PC-9 (cell line): ENCODE measurements around the gene OAF. TPM values are rescaled to one million over a fixed set of nuclear protein-coding genes. Genes with fewer than 3 reads are reported as not detected.

Source experiments
- BruUV-seq: library from RNA; stranded (reverse); fragments of 400-500 nt; replicated peaks from 2 replicates; lab custom pipeline; 2021; lab: Mats Ljungman, UMichigan
- CTCF ChIA-PET: fragments of 300-600 bp; sonication (Branson Sonifier 250); formaldehyde crosslinking; loops from one replicate; lab custom pipeline; 2022; ENCODE audit warnings: antibody characterized with exemption; lab: Charles Lee
- POLR2A ChIA-PET: fragments of 300-600 bp; sonication (Branson Sonifier 250); formaldehyde crosslinking; loops from one replicate; lab custom pipeline; 2022; ENCODE audit warnings: antibody characterized with exemption; ENCODE audit not compliant: unreplicated experiment; lab: Charles Lee
- DNase-seq, 2 experiments: peaks; one replicate each; pipeline versions ENCODE4 v3.0.0 to v3.0.0-alpha.2; 2015 to 2022; ENCODE audit warnings: mixed read lengths in 1 of 2
- H2AFZ ChIP-seq: fragments of 200-600 bp; sonication (generic); 2 replicates; pipeline ENCODE4 v1.8.1; 2017; ENCODE audit warnings: antibody characterized with exemption
- H3F3A ChIP-seq: fragments of 200-600 bp; sonication (generic); 2 replicates; pipeline ENCODE4 v1.8.1; 2017; ENCODE audit warnings: antibody characterized with exemption, mild to moderate bottlenecking, low read depth; ENCODE audit not compliant: insufficient read depth
- H3K27ac ChIP-seq: fragments of 200-600 bp; sonication (generic); 2 replicates; pipeline ENCODE4 v1.6.1; 2016; ENCODE audit warnings: mixed run types
- H3K27me3 ChIP-seq: fragments of 200-600 bp; sonication (generic); 2 replicates; pipeline ENCODE4 v1.6.1; 2016; ENCODE audit warnings: low read depth, mixed run types; ENCODE audit not compliant: insufficient read depth
- H3K36me3 ChIP-seq: fragments of 200-600 bp; sonication (generic); 2 replicates; pipeline ENCODE4 v1.6.1; 2016; ENCODE audit warnings: low read depth, mixed run types
- H3K4me1 ChIP-seq: fragments of 200-600 bp; sonication (generic); replicated peaks from 2 replicates; pipeline ENCODE4 v1.6.1; 2016; ENCODE audit warnings: mixed run types; ENCODE audit not compliant: insufficient read depth
- H3K4me2 ChIP-seq: fragments of 200-600 bp; sonication (generic); 2 replicates; pipeline ENCODE4 v1.6.1; 2017; ENCODE audit warnings: mixed run types
- H3K4me3 ChIP-seq: fragments of 200-600 bp; sonication (generic); 2 replicates; pipeline ENCODE4 v1.6.1; 2016; ENCODE audit warnings: mixed run types
- H3K79me2 ChIP-seq: fragments of 200-600 bp; sonication (generic); 2 replicates; pipeline ENCODE4 v1.6.1; 2017; ENCODE audit warnings: low read depth, mixed run types
- H3K9me2 ChIP-seq: fragments of 200-600 bp; sonication (generic); 2 replicates; pipeline ENCODE4 v1.8.1; 2017; ENCODE audit warnings: mild to moderate bottlenecking; ENCODE audit not compliant: insufficient read depth
- H3K9me3 ChIP-seq: fragments of 200-600 bp; sonication (generic); 2 replicates; pipeline ENCODE4 v1.8.1; 2016; ENCODE audit warnings: low read depth; ENCODE audit not compliant: insufficient read depth
- H4K20me1 ChIP-seq: fragments of 200-600 bp; sonication (generic); 2 replicates; pipeline ENCODE4 v1.8.1; 2017; ENCODE audit not compliant: insufficient read depth
- CTCF ChIP-seq: fragments of 200-600 bp; sonication (generic); conservative IDR thresholded peaks from 2 replicates; pipeline ENCODE4 v1.6.1; 2017; ENCODE audit warnings: mixed run types, antibody characterized with exemption, mild to moderate bottlenecking, moderate library complexity
- EZH2 ChIP-seq: fragments of 200-600 bp; sonication (generic); IDR thresholded peaks from 2 replicates; pipeline ENCODE4 v1.8.0; 2017; ENCODE audit warnings: antibody characterized with exemption, low read depth
- intact Hi-C: fragments of 100-400 bp; cut with micrococcal nuclease; formaldehyde crosslinking; loops from one replicate; pipeline ENCODE4 v1.10.0; 2022; ENCODE audit not compliant: unreplicated experiment
- total RNA-seq: library from RNA; stranded (reverse); gene quantifications from 2 replicates; pipeline ENCODE4 v1.2.3, GENCODE V29; 2021

The OAF gene
- total RNA-seq, 1 experiment from 2014 or later: 45.6 TPM

GRCh38 chr11:120197977-120198376 is 12.9 kb upstream of the OAF start:
- no peak overlapping the region for H3K4me3 ChIP-seq
- no peak overlapping the region for H3K27ac ChIP-seq
- H3K9me2 ChIP-seq: no peaks in the 10 kb centered on the region
- no peak overlapping the region for H3K4me2 ChIP-seq
- H3K36me3 ChIP-seq: no peaks in the 10 kb centered on the region
- H3K27me3 ChIP-seq: peaks cover 7% of the 10 kb centered on the region; the same call in 1 of the 2 replicates
- DNase-seq: no peak
- H4K20me1 ChIP-seq: no peaks in the 10 kb centered on the region
- ChIA-PET POLR2A (no interaction called here), CTCF (no interaction called here)
- H3K9me3 ChIP-seq: no peaks in the 10 kb centered on the region
- BruUV-seq: no TSS peak
- no peak overlapping the region for H2AFZ ChIP-seq
- intact Hi-C loops: no loop called here
- no peaks in the 10 kb centered on the region for H3F3A ChIP-seq
- no peaks in the 10 kb centered on the region for H3K79me2 ChIP-seq
- TF ChIP-seq EZH2: no peak
- TF ChIP-seq CTCF: no peak
- no peaks in the 10 kb centered on the region for H3K4me1 ChIP-seq

- Histone ChIP-seq H4K20me1 (no peaks in the 10 kb centered on the region), H3K79me2 (no peaks in the 10 kb centered on the region), H3K9me3 (no peaks in the 10 kb centered on the region), H3K4me3 (no peak overlapping the region), H2AFZ (no peak overlapping the region), H3F3A (no peaks in the 10 kb centered on the region), H3K27ac (no peak overlapping the region), H3K4me1 (no peaks in the 10 kb centered on the region), H3K4me2 (no peak overlapping the region), H3K27me3 (peaks cover 7% of the 10 kb centered on the region; the same call in 1 of the 2 replicates), H3K9me2 (no peaks in the 10 kb centered on the region), H3K36me3 (no peaks in the 10 kb centered on the region)
- ChIA-PET POLR2A (no interaction called here), CTCF (no interaction called here)
- no TSS peak for BruUV-seq
- TF ChIP-seq EZH2: no peak
- no peak for TF ChIP-seq CTCF
- DNase-seq: no peak
- intact Hi-C loops: no loop called here
Measured at GRCh38 chr11:120198403-120198786, 12.4 kb upstream of the OAF start.

- no peaks in the 10 kb centered on the region for H3K36me3 ChIP-seq
- H4K20me1 ChIP-seq: no peaks in the 10 kb centered on the region
- TF ChIP-seq CTCF: no peak
- no peak for TF ChIP-seq EZH2
- peaks cover 7% of the 10 kb centered on the region; the same call in 1 of the 2 replicates for H3K27me3 ChIP-seq
- no peak overlapping the region for H3K4me2 ChIP-seq
- ChIA-PET CTCF (no interaction called here), POLR2A (no interaction called here)
- H3K4me1 ChIP-seq: no peaks in the 10 kb centered on the region
- BruUV-seq: no TSS peak
- H3K4me3 ChIP-seq: no peak overlapping the region
- DNase-seq: no peak
- intact Hi-C loops: no loop called here
- H3K79me2 ChIP-seq: no peaks in the 10 kb centered on the region
- no peak overlapping the region for H2AFZ ChIP-seq
- H3F3A ChIP-seq: no peaks in the 10 kb centered on the region
- no peaks in the 10 kb centered on the region for H3K9me3 ChIP-seq
- no peaks in the 10 kb centered on the region for H3K9me2 ChIP-seq
- H3K27ac ChIP-seq: no peak overlapping the region
Measured at GRCh38 chr11:120198787-120199469, 11.9 kb upstream of the OAF start.
